ENCODE measurements around the gene ST6GALNAC4. TPM values are rescaled to one million over a fixed set of nuclear protein-coding genes. Genes with fewer than 3 reads are reported as not detected.

Gene ST6GALNAC4
- total and polyA plus RNA-seq, 10 of the 15 experiments (the other 5 are each of a cell fraction or from before 2014, with no cell fraction given) = 4.2 to 63.2 (median 35.2) TPM

- Histone ChIP-seq H3K4me1 (ENCODE audit: control insufficient read depth, insufficient read depth, low read length) (peaks cover 5% of the 10 kb centered on the region; the same call in 1 of the 2 replicates), H3K9me3 (replicated peaks; ENCODE audit: control insufficient read depth, insufficient read depth, low read length) (no peaks in the 10 kb centered on the region), H3K79me2 (ENCODE audit: control insufficient read depth, insufficient read depth, low read length) (no peaks in the 10 kb centered on the region), H3K27ac (ENCODE audit: control insufficient read depth, insufficient read depth) (no peak overlapping the region), H3K27me3 (replicated peaks in 1 of 2; ENCODE audit: control insufficient read depth in 2 of 2, insufficient read depth in 2 of 2, low read length in 1 of 2) (no peaks in the 10 kb centered on the region; a peak in 1 of 4 replicates), H3K4me3 (no peak overlapping the region), H3K4me2 (ENCODE audit: control insufficient read depth, insufficient read depth) (no peak overlapping the region), H3K9ac (ENCODE audit: control insufficient read depth, insufficient read depth, low read length) (no peak overlapping the region), H4K20me1 (ENCODE audit: control insufficient read depth, insufficient read depth) (no peaks in the 10 kb centered on the region), H3K36me3 (ENCODE audit: control insufficient read depth in 2 of 2, insufficient read depth in 2 of 2, low read length in 1 of 2) (no peaks in the 10 kb centered on the region), H2AFZ (ENCODE audit: control insufficient read depth, low read depth, low read length) (no peak overlapping the region)
- FAIRE-seq = no peak
- TF ChIP-seq JUND (IDR thresholded peaks at IDR 0.05; ENCODE audit: low read depth, low read length) (no peak), RAD51 (IDR thresholded peaks at IDR 0.05) (no peak), IKZF2 (IDR thresholded peaks at IDR 0.05) (no peak), ZBTB33 (IDR thresholded peaks at IDR 0.05) (no peak), NFYB (IDR thresholded peaks at IDR 0.05; ENCODE audit: insufficient read depth, low read depth, low read length) (no peak), FOXM1 (IDR thresholded peaks at IDR 0.05; ENCODE audit: low read depth, low read length) (no peak)
- SMC1A ChIA-PET (ENCODE audit: uncharacterized antibody, unreplicated experiment) = interaction anchor here (0.5 kb wide), 1 partner anchor 25 kb away, joined by 3 read pairs; no protein-coding TSS in a partner anchor
- in situ Hi-C loops (cut with MboI) (no loop called here), intact Hi-C loops (cut with micrococcal nuclease; ENCODE audit: unreplicated experiment) (no loop called here)
- WGBS (ENCODE audit: insufficient coverage, insufficient replicate concordance, low lambda C conversion rate, missing lambda C conversion rate) = 59% methylated on average over 7 of the region's 10 CpGs
- CTCF ChIA-PET = interaction anchor here (0.9 kb wide), 1 partner anchor 141 kb away, joined by 3 read pairs; the partner anchor contains the start of gene TOR2A
- no TSS peak for BruUV-seq (replicated peaks)
- RAD21 ChIA-PET (ENCODE audit: unreplicated experiment) = no interaction called here
- no peak for DNase-seq (ENCODE audit: low read depth, low spot score)
- POLR2A ChIA-PET = no interaction called here
- no peak for ATAC-seq
These were observed 41.4 kb downstream of the ST6GALNAC4 start for GRCh38 chr9:127875306-127875966.
